ENCODE data around the gene EMX2. TPM values are rescaled to one million over a fixed set of nuclear protein-coding genes. Genes with fewer than 3 reads are reported as not detected.
"Not testable (repeated sequence)": the region's sequence is repeated elsewhere in the genome, so short reads cannot be mapped to it uniquely, and the experiment has no call there.

EMX2 gene
- polyA plus RNA-seq, 4 donors, result 142 to 186 (median 165) TPM

- no peak for DNase-seq (ENCODE audit: low read depth in 4 of 4, low spot score in 3 of 4)
These were observed 11.8 kb downstream of the EMX2 start for GRCh38 chr10:117554241-117554814.

GRCh38 chr10:117555017-117555416, 12.5 kb downstream of the EMX2 start:
- no peak for DNase-seq (ENCODE audit: low read depth in 4 of 4, low spot score in 3 of 4)

- no peak for DNase-seq (ENCODE audit: low read depth in 4 of 4, low spot score in 3 of 4)
These were observed 13.3 kb downstream of the EMX2 start for GRCh38 chr10:117555863-117556262.

GRCh38 chr10:117556356-117556755, 13.8 kb downstream of the EMX2 start:
- DNase-seq (ENCODE audit: low read depth in 4 of 4, low spot score in 3 of 4), result no peak

- DNase-seq (ENCODE audit: low read depth in 4 of 4, low spot score in 3 of 4), result no peak
These were observed 17.2 kb downstream of the EMX2 start for GRCh38 chr10:117559712-117560111.

GRCh38 chr10:117560942-117561341, 18.4 kb downstream of the EMX2 start:
- no peak for DNase-seq (ENCODE audit: low read depth in 4 of 4, low spot score in 3 of 4)

DNA sequence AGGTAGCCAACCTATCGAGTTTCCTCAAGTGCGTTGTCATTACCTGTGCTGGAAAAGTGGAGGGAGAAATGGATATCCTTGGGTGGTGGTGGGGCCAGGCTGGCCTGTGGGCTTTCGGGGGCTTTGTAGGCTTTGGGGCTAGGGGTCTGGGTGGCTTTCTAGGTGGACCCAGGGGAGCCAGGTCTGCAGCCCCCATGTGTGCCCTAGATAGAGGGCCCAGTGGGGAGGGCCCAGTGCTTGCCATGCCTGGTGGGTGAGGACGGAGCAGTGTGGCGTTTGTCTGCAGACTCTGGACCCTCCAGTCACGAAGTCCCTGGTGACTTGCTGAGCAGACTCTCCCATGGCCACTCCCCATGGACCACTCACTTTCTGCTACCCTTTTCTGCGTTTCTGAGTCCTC, 19.7 kb downstream of the EMX2 start:
- DNase-seq (ENCODE audit: low read depth in 4 of 4, low spot score in 3 of 4), result no peak

- no peak for DNase-seq (ENCODE audit: low read depth in 4 of 4, low spot score in 3 of 4)
These were observed 20.6 kb downstream of the EMX2 start for GRCh38 chr10:117562896-117563737.

GRCh38 chr10:117563780-117564179, 21.2 kb downstream of the EMX2 start:
- no peak for DNase-seq (ENCODE audit: low read depth in 4 of 4, low spot score in 3 of 4)

- DNase-seq (ENCODE audit: low read depth in 4 of 4, low spot score in 3 of 4), result no peak
These were observed 22.5 kb downstream of the EMX2 start for GRCh38 chr10:117565068-117565467.

DNA sequence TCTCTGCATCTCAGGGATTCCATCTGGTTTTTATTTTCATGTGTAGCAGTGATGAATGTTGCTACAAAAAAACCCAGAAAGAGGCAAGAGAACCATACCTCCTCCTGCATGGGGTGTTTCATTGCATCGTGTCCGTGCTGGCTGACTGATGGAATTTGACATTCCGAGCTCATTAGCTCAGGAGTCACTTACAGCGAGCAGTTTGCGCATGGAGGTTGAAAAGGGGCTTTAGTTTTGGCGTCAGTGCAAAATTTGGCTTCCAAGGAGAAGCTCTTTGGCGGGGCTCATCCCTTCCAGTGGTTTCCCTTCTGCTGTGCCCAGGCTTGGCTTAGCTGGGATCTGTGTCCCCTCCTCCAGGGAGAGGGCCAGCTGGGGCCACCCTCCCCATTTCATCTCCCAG, 25.8 kb downstream of the EMX2 start:
- no peak for DNase-seq (ENCODE audit: low read depth in 4 of 4, low spot score in 3 of 4)

GRCh38 chr10:117569610-117570390, 27.3 kb downstream of the EMX2 start:
- no peak for DNase-seq (ENCODE audit: low read depth in 4 of 4, low spot score in 3 of 4)

GRCh38 chr10:117570880-117571279, 28.3 kb downstream of the EMX2 start:
- DNase-seq (ENCODE audit: low read depth in 4 of 4, low spot score in 3 of 4), result no peak

- no peak for DNase-seq (ENCODE audit: low read depth in 4 of 4, low spot score in 3 of 4)
These were observed 32.1 kb downstream of the EMX2 start for GRCh38 chr10:117574498-117575146.

DNA sequence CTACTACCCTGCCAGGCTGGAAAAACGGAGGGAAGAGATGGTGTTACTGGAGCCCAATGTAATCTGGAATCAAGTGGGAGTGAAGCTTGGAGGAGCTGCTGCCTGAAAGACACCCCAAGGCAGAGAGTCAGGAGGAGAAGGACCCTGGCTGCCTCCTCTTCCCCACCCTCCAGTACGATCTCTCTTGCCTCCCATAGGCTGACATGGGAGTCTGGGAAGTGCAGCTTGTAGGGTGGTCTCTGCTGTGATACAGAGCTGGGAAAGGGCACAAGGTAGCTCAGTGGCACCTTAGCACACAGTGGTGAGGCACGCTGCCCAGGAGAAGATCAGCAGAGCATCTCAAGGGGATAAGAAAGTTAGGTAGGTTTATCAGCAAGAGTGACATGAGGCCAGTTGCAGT, 35.9 kb downstream of the EMX2 start:
- no peak for DNase-seq (ENCODE audit: low read depth in 4 of 4, low spot score in 3 of 4)

DNA sequence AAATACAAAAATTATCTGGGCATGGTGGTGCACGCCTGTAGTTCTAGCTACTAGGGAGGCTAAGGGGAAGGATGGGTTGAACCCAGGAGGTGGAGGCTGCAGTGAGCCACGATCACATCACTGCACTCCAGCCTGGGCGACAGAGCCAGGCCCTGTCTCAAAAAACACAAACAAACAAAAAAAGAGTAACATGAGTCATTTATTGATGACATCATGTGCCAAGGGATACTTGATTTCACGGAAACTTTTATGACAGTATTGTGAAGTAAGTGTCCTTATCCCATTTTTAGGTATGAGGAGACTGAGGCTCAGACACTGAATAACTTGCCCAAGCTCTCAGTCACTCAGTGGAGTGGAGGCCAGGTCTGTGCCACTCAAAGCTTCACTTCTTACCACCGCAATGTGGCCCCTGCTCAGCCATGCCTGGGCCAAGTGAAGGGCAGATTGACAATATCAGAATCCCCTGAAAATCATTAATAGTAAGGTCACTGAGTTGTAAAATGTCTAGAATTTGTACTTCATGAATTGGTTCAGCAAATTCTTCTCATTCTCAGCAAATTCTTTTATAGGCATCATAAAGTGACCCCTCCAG, 36.5 kb downstream of the EMX2 start:
- no peak for DNase-seq (ENCODE audit: low read depth in 4 of 4, low spot score in 3 of 4)

GRCh38 chr10:117581961-117582360, 39.4 kb downstream of the EMX2 start:
- no peak for DNase-seq (ENCODE audit: low read depth in 4 of 4, low spot score in 3 of 4)

GRCh38 chr10:117584831-117585230, 42.3 kb downstream of the EMX2 start:
- DNase-seq (ENCODE audit: low read depth in 4 of 4, low spot score in 3 of 4), result not testable (repeated sequence)

GRCh38 chr10:117587036-117587435, 44.5 kb downstream of the EMX2 start:
- DNase-seq (ENCODE audit: low read depth in 4 of 4, low spot score in 3 of 4), result no peak

DNA sequence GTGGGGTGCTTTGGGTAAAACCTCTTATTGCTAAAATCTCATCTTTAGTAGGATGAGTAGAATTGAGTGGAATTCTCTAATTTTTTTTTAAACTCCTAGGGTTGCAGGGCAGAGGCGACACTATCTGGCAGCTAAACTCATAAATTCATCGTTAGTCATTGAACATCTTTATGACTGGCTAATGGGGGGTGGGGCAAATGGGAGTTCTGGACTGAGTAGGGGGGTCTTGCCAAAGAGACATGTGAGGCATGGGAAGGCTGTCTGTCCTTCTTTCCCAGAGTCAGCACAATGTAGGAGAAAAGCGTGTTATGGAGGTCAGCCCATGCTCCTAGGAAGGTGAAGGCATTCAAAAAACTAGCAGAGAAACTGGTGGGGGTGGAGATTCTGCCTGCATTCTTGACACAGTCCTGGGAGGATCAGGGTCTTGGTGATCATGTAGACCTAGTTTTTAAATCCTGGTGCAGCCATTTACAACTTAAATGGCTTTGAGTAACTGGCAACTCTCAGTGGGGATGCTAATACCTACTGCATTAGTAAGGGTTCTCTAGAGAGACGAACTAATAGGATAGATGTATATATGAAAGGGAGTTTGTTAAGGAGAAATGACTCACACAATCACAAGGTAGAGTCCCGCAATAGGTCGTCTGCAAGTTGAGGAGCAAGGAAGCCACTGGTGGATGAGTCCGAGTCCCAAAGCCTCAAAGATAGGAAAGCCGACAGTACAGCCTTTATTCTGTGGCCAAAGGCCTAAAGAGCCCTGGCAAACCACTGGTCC, 47.7 kb downstream of the EMX2 start:
- DNase-seq (ENCODE audit: low read depth in 4 of 4, low spot score in 3 of 4), result no peak
